Measurements from ENCODE around the gene FOXN3. TPM values are rescaled to one million over a fixed set of nuclear protein-coding genes. Genes with fewer than 3 reads are reported as not detected.

The FOXN3 gene
- polyA plus RNA-seq, 3 donors, result 38.7 to 57.4 (median 42.0) TPM

GRCh38 chr14:89144066-89144465 lies 273.0 kb downstream of the FOXN3 start:
- 90% methylated on average over 1 of the region's 3 CpGs for WGBS (ENCODE audit: insufficient coverage)
- H2AFZ ChIP-seq (ENCODE audit: insufficient read depth, low read depth, low read length, poor library complexity, severe bottlenecking), result no peak overlapping the region
- no peak for TF ChIP-seq CTCF (IDR thresholded peaks at IDR 0.05)
- H3K4me1 Mint-ChIP-seq, result no peaks in the 10 kb centered on the region
- no peak for DNase-seq
- H3K4me2 ChIP-seq (replicated peaks; ENCODE audit: extremely low read depth, low read length, poor library complexity, severe bottlenecking), result no peak overlapping the region
- H3K36me3 ChIP-seq (replicated peaks in 1 of 2; ENCODE audit: control insufficient read depth in 1 of 2, insufficient read depth in 2 of 2, low read length in 2 of 2), result no peaks in the 10 kb centered on the region
- no peaks in the 10 kb centered on the region for H3K27me3 ChIP-seq (ENCODE audit: control insufficient read depth in 2 of 2, insufficient read depth in 2 of 2, low read length in 2 of 2)
- H3K27me3 Mint-ChIP-seq (ENCODE audit: low read depth in 3 of 3), result peaks cover 2 to 11% (median 2%) of the 10 kb centered on the region in 3 donors
- no peaks in the 10 kb centered on the region for H3K9me3 ChIP-seq (replicated peaks in 1 of 2; ENCODE audit: control insufficient read depth in 1 of 2, insufficient read depth in 1 of 2, low read length in 2 of 2)
- H3K36me3 Mint-ChIP-seq, result peaks cover 0 to 3% of the 10 kb centered on the region in 2 donors
- no peak overlapping the region for H3K27ac ChIP-seq (ENCODE audit: low read depth in 1 of 2, low read length in 2 of 2)
- H3K4me3 Mint-ChIP-seq, result no peak overlapping the region
- intact Hi-C loops (cut with micrococcal nuclease), result no loop called here
- H3K9me3 Mint-ChIP-seq, result no peaks in the 10 kb centered on the region
- H3K4me3 ChIP-seq (replicated peaks in 1 of 3; ENCODE audit: low read depth in 2 of 3, low read length in 3 of 3), result no peak overlapping the region
- H3K79me2 ChIP-seq (ENCODE audit: insufficient read depth, low read length), result no peaks in the 10 kb centered on the region
- H3K4me1 ChIP-seq (ENCODE audit: control insufficient read depth in 1 of 2, insufficient read depth in 2 of 2, low read length in 2 of 2), result no peaks in the 10 kb centered on the region
- H3K27ac Mint-ChIP-seq, result no peak overlapping the region
- H4K20me1 ChIP-seq (ENCODE audit: insufficient read depth, low read length), result no peaks in the 10 kb centered on the region
- H3K9ac ChIP-seq (ENCODE audit: insufficient read depth, low read length, poor library complexity, severe bottlenecking), result no peak overlapping the region

GRCh38 chr14:89143595-89143994 lies 273.4 kb downstream of the FOXN3 start:
- Mint-ChIP-seq H3K27me3 (ENCODE audit: low read depth in 3 of 3) (peaks cover 2 to 11% (median 2%) of the 10 kb centered on the region in 3 donors), H3K4me3 (no peak overlapping the region), H3K27ac (no peak overlapping the region), H3K4me1 (no peaks in the 10 kb centered on the region), H3K36me3 (no peaks in the 10 kb centered on the region), H3K9me3 (no peaks in the 10 kb centered on the region)
- no peak for TF ChIP-seq CTCF (IDR thresholded peaks at IDR 0.05)
- intact Hi-C loops (cut with micrococcal nuclease), result no loop called here
- Histone ChIP-seq H3K79me2 (ENCODE audit: insufficient read depth, low read length) (no peaks in the 10 kb centered on the region), H3K9ac (ENCODE audit: insufficient read depth, low read length, poor library complexity, severe bottlenecking) (no peak overlapping the region), H2AFZ (ENCODE audit: insufficient read depth, low read depth, low read length, poor library complexity, severe bottlenecking) (no peak overlapping the region), H3K4me2 (replicated peaks; ENCODE audit: extremely low read depth, low read length, poor library complexity, severe bottlenecking) (no peak overlapping the region), H3K4me3 (replicated peaks in 1 of 3; ENCODE audit: low read depth in 2 of 3, low read length in 3 of 3) (no peak overlapping the region), H3K9me3 (replicated peaks in 1 of 2; ENCODE audit: control insufficient read depth in 1 of 2, insufficient read depth in 1 of 2, low read length in 2 of 2) (no peaks in the 10 kb centered on the region), H3K27me3 (ENCODE audit: control insufficient read depth in 2 of 2, insufficient read depth in 2 of 2, low read length in 2 of 2) (no peaks in the 10 kb centered on the region), H4K20me1 (ENCODE audit: insufficient read depth, low read length) (no peaks in the 10 kb centered on the region), H3K27ac (ENCODE audit: low read depth in 1 of 2, low read length in 2 of 2) (no peak overlapping the region), H3K4me1 (ENCODE audit: control insufficient read depth in 1 of 2, insufficient read depth in 2 of 2, low read length in 2 of 2) (no peaks in the 10 kb centered on the region), H3K36me3 (replicated peaks in 1 of 2; ENCODE audit: control insufficient read depth in 1 of 2, insufficient read depth in 2 of 2, low read length in 2 of 2) (no peaks in the 10 kb centered on the region)
- WGBS (ENCODE audit: insufficient coverage), result 100% methylated on average over 2 of the region's 3 CpGs
- no peak for DNase-seq

Measured in CD14-positive monocyte (primary cell).